GM12891 (cell line): ENCODE results near the gene BOK.
"Not testable (repeated sequence)": the region's sequence is repeated elsewhere in the genome, so short reads cannot be mapped to it uniquely, and the experiment has no call there.

ENCODE experiments used
- DNase-seq: peaks from one replicate; pipeline ENCODE4 v3.0.0; 2011; ENCODE audit warnings: low spot score; ENCODE audit not compliant: insufficient read length
- FAIRE-seq: peaks from 2 replicates; lab custom pipeline; 2011; peaks lifted over from hg19 to GRCh38; lab: Jason Lieb, UNC
- PAX5 ChIP-seq: IDR thresholded peaks from 2 replicates; pipeline ENCODE4 v1.6.1; 2011; ENCODE audit warnings: low read length, moderate library complexity, mild to moderate bottlenecking; ENCODE audit not compliant: insufficient read depth, severe bottlenecking
- POLR2A ChIP-seq: IDR thresholded peaks from 2 replicates; pipeline ENCODE4 v1.6.1; 2011; ENCODE audit warnings: low read depth, low read length, control low read depth
- POLR2AphosphoS5 ChIP-seq: IDR thresholded peaks from 2 replicates; pipeline ENCODE4 v1.6.1; 2011; ENCODE audit warnings: low read depth, low read length, control low read depth
- POU2F2 ChIP-seq: IDR thresholded peaks from 2 replicates; pipeline ENCODE4 v1.6.1; 2011; ENCODE audit warnings: low read depth, mild to moderate bottlenecking, control low read depth, low read length, moderate library complexity
- SPI1 ChIP-seq: IDR thresholded peaks from 2 replicates; pipeline ENCODE4 v1.6.1; 2011; ENCODE audit warnings: low read depth, low read length, control low read depth
- TAF1 ChIP-seq: IDR thresholded peaks from 2 replicates; pipeline ENCODE4 v1.6.1; 2011; ENCODE audit warnings: low read depth, low read length, control low read depth

Gene BOK

GRCh38 chr2:241586564-241587264, 28.2 kb downstream of the BOK start:
- FAIRE-seq (no peak), DNase-seq (no peak)
- TF ChIP-seq SPI1 (no peak), PAX5 (no peak), POU2F2 (no peak), POLR2A (no peak), POLR2AphosphoS5 (no peak), TAF1 (no peak)

GRCh38 chr2:241589863-241590262, 31.3 kb downstream of the BOK start:
- DNase-seq, FAIRE-seq: not testable (repeated sequence)

- not testable (repeated sequence) for FAIRE-seq, DNase-seq
Observed at GRCh38 chr2:241590496-241591455, 32.2 kb downstream of the BOK start.

- TF ChIP-seq POU2F2 (no peak), SPI1 (no peak), POLR2A (no peak), POLR2AphosphoS5 (no peak), PAX5 (no peak), TAF1 (no peak)
- no peak for DNase-seq
- FAIRE-seq: no peak
Observed at GRCh38 chr2:241592126-241592845, 33.7 kb downstream of the BOK start.

GRCh38 chr2:241593271-241593670, 34.7 kb downstream of the BOK start:
- DNase-seq (no peak), FAIRE-seq (no peak)
- TF ChIP-seq PAX5 (no peak), POLR2AphosphoS5 (no peak), TAF1 (no peak), POU2F2 (no peak), POLR2A (no peak), SPI1 (no peak)

GRCh38 chr2:241595600-241596140, 37.1 kb downstream of the BOK start:
- DNase-seq: no peak
- TF ChIP-seq SPI1 (no peak), POU2F2 (no peak), PAX5 (no peak), TAF1 (no peak), POLR2A (no peak), POLR2AphosphoS5 (no peak)
- no peak for FAIRE-seq

- no peak for FAIRE-seq
- no peak for DNase-seq
- TF ChIP-seq POU2F2: no peak
- no peak for TF ChIP-seq POLR2AphosphoS5
- no peak for TF ChIP-seq POLR2A
- TF ChIP-seq SPI1: no peak
- TF ChIP-seq PAX5: no peak
- no peak for TF ChIP-seq TAF1
Observed at GRCh38 chr2:241597561-241597960, 39.0 kb downstream of the BOK start.

GRCh38 chr2:241598061-241598460, 39.5 kb downstream of the BOK start:
- FAIRE-seq: no peak
- DNase-seq: no peak
- TF ChIP-seq POLR2A (no peak), SPI1 (no peak), POLR2AphosphoS5 (no peak), TAF1 (no peak), POU2F2 (no peak), PAX5 (no peak)

GRCh38 chr2:241598487-241598886, 39.9 kb downstream of the BOK start:
- no peak for DNase-seq
- no peak for TF ChIP-seq POLR2AphosphoS5
- no peak for TF ChIP-seq PAX5
- TF ChIP-seq POLR2A: no peak
- TF ChIP-seq POU2F2: no peak
- TF ChIP-seq SPI1: no peak
- TF ChIP-seq TAF1: no peak
- FAIRE-seq: peak; percentile 84

- TF ChIP-seq POLR2AphosphoS5: no peak
- TF ChIP-seq SPI1: no peak
- TF ChIP-seq PAX5: no peak
- no peak for TF ChIP-seq POU2F2
- no peak for TF ChIP-seq TAF1
- TF ChIP-seq POLR2A: no peak
- FAIRE-seq: no peak
- no peak for DNase-seq
Observed at GRCh38 chr2:241599615-241600014, 41.1 kb downstream of the BOK start.
